Right lobe of liver (tissue), 6 donors: ENCODE data around the gene RAB41. TPM values are rescaled to one million over a fixed set of nuclear protein-coding genes. Genes with fewer than 3 reads are reported as not detected.

Experiments used
- ATAC-seq, 4 donors: fragments of 200-7000 bp; cut with Tn5 transposase; one replicate each; pipeline ENCODE4 v1.9.1; 2020; ENCODE audit warnings: mild to moderate bottlenecking in 4 of 4, moderate library complexity in 4 of 4
- DNase-seq, 3 donors: peaks; one replicate each; pipeline ENCODE4 v3.0.0-alpha.2; 2020
- H3K27ac ChIP-seq, 3 donors: fragments of 200-600 bp; one replicate each; pipeline ENCODE4 v1.8.0; 2022
- H3K27me3 ChIP-seq, 2 donors: fragments of 200-600 bp; one replicate each; pipeline ENCODE4 v1.8.0; 2022
- H3K36me3 ChIP-seq, 4 donors: fragments of 200-600 bp; sonication (generic) in 1 of 4; one replicate each; pipeline versions ENCODE4 v1.5.1 to v1.8.0; 2017 to 2022; ENCODE audit warnings: control low read depth in 1 of 4
- H3K4me1 ChIP-seq, 4 donors: fragments of 200-600 bp; sonication (generic) in 1 of 4; one replicate each; pipeline versions ENCODE4 v1.5.1 to v1.8.0; 2017 to 2022; ENCODE audit warnings: control low read depth in 1 of 4
- H3K4me3 ChIP-seq, 3 donors: fragments of 200-600 bp; one replicate each; pipeline ENCODE4 v1.8.0; 2022
- H3K9me3 ChIP-seq, 4 donors: fragments of 200-600 bp; sonication (generic) in 1 of 4; one replicate each; pipeline versions ENCODE4 v1.5.1 to v1.8.0; 2017 to 2022; ENCODE audit warnings: control low read depth in 1 of 4
- POLR2A ChIP-seq: fragments of 450-650 bp; IDR thresholded peaks from one replicate; pipeline ENCODE4 v1.6.1; 2017; ENCODE audit warnings: antibody characterized with exemption, mild to moderate bottlenecking
- WGBS: methylation state at CpG from one replicate; pipeline ENCODE4 v1.1.6; 2018; ENCODE audit warnings: low coverage, low lambda C conversion rate; ENCODE audit not compliant: insufficient coverage; ENCODE audit errors: missing lambda C conversion rate; 5-methylcytosine and 5-hydroxymethylcytosine counted together
- intact Hi-C, 2 donors: fragments of 100-400 bp; cut with DNase I; formaldehyde crosslinking; loops; one replicate each; pipeline versions ENCODE4 v1.11.2 to v1.14.1; 2022
- total RNA-seq, 6 experiments: library from RNA; depleted of rRNA in 2 of 6; stranded (reverse); fragments of >200 nt in 2 of 6; fragmentation: NEBNext Ultra II Directional in 3 of 6; extraction: Animal tissue kit (Norgen Biotek cat#: 25700) in 3 of 6; gene quantifications; one replicate each; pipeline versions ENCODE4 v1.1.0 to v1.2.4, GENCODE V29; 2016 to 2023
- TF ChIP-seq, protein P1 (sequence below), 4 donors: fragments of 200-600 bp in 3 of 4; fragments of 450-650 bp in 1 of 4; IDR thresholded peaks; one replicate each; pipeline versions ENCODE4 v1.5.1 to v1.8.0; 2016 to 2022; ENCODE audit warnings: antibody characterized with exemption in 4 of 4, mild to moderate bottlenecking in 2 of 4
- donor health status: DM: no; HTN: yes; CAD: no.
- donor health status: DM: no; HTN: no; CAD: no.
- donor health status: DM: no; HTN: no; CAD: no.
- donor health status: DM: no; HTN: yes; CAD: no.
- donor health status: DM: no; HTN: yes; CAD: no.

The RAB41 gene
- total RNA-seq, 6 experiments from 2014 or later, result not detected

DNA sequence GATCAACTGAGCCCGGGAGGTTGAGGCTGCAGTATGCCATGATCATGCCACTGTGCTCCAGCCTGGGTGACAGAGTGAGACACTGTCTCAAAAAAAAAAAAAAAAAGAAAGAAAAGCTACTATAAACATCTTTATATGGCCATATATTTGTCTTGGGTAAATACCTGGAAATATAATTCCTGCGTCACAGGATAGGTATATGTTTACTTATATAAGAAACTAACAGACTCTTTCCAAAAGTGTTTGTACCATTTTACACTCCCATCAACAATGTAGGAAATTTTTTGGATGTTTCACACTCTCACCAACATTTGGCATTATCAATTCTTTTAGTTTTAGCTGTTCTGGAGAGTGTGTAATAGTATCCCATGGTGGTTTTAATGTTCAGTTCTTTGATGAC lies 34.7 kb upstream of the RAB41 start:
- no peaks in the 10 kb centered on the region for H3K9me3 ChIP-seq
- TF ChIP-seq, protein P1, sequence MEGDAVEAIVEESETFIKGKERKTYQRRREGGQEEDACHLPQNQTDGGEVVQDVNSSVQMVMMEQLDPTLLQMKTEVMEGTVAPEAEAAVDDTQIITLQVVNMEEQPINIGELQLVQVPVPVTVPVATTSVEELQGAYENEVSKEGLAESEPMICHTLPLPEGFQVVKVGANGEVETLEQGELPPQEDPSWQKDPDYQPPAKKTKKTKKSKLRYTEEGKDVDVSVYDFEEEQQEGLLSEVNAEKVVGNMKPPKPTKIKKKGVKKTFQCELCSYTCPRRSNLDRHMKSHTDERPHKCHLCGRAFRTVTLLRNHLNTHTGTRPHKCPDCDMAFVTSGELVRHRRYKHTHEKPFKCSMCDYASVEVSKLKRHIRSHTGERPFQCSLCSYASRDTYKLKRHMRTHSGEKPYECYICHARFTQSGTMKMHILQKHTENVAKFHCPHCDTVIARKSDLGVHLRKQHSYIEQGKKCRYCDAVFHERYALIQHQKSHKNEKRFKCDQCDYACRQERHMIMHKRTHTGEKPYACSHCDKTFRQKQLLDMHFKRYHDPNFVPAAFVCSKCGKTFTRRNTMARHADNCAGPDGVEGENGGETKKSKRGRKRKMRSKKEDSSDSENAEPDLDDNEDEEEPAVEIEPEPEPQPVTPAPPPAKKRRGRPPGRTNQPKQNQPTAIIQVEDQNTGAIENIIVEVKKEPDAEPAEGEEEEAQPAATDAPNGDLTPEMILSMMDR (IDR thresholded peaks at IDR 0.05), result no peak
- TF ChIP-seq POLR2A, result no peak
- 66% methylated on average over 2 of the region's 2 CpGs for WGBS
- ATAC-seq, result no peak
- no peaks in the 10 kb centered on the region for H3K4me1 ChIP-seq
- intact Hi-C loops, result no loop called here
- H3K27ac ChIP-seq, result no peak overlapping the region
- H3K36me3 ChIP-seq, result no peaks in the 10 kb centered on the region
- DNase-seq, result no peak
- no peak overlapping the region for H3K4me3 ChIP-seq
- no peaks in the 10 kb centered on the region for H3K27me3 ChIP-seq

DNA sequence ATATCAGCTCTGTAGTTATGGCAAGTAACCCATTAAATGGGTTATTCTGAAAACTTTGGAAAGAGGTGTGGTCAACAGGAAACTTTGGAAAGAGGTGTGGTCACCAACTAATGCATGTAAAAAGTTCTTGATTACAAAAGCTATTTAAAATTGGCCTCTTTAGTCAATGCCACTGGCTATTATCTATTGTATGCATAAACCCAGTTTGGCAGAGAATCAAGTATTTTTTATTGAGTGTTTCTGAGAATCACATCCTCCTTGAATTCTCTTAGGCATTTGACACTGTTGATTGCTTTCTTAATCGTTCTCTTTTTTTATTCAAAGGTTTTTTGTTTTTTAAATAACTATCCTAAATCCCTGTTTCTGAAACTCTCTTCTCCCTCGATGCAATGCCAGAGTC lies 29.5 kb upstream of the RAB41 start:
- Histone ChIP-seq H3K4me3 (no peak overlapping the region), H3K27me3 (no peaks in the 10 kb centered on the region), H3K27ac (no peak overlapping the region), H3K36me3 (no peaks in the 10 kb centered on the region), H3K9me3 (no peaks in the 10 kb centered on the region), H3K4me1 (no peaks in the 10 kb centered on the region)
- no peak for ATAC-seq
- intact Hi-C loops, result no loop called here
- WGBS, result 45% methylated on average over 2 of the region's 2 CpGs
- DNase-seq, result no peak
- TF ChIP-seq, protein P1 (IDR thresholded peaks at IDR 0.05), result no peak
- TF ChIP-seq POLR2A, result no peak

DNA sequence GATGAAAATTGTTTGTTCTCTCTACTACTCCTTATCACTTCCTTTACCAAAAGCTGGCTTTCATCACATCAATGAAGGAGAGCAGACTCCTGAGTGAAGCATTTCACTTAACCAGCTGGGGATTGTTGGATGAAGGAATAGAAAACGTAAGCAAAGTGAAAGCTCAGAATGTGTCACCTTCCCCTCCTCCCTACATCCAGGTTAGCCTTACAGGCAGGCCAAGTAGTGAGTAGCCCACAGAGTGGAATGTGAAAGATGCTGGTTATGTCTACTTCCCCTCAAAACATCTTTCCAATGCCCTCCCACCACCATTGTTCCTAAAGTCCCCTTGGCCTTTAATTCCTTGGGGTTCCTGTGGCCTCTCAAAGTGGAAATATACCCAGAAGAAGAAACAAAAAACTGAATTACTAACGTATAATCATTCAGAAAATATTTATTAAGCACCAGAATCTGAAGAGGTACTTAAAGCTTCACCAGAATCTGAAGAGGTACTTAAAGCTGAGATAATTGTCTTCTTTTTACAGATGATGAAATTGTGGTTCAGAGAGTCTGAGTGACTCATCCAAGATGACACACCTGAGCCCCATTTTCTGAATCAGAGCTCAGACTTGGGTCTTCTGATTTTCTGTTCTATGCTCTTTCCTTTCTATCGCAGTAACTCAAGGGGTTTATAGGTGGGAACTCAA lies 28.5 kb upstream of the RAB41 start:
- H3K4me3 ChIP-seq, result no peak overlapping the region
- H3K27ac ChIP-seq, result no peak overlapping the region
- ATAC-seq (no peak), DNase-seq (no peak)
- intact Hi-C loops, result no loop called here
- WGBS, result 49% methylated on average over 3 of the region's 3 CpGs
- H3K4me1 ChIP-seq, result no peaks in the 10 kb centered on the region
- TF ChIP-seq, protein P1 (IDR thresholded peaks at IDR 0.05), result no peak
- no peak for TF ChIP-seq POLR2A
- H3K27me3 ChIP-seq, result no peaks in the 10 kb centered on the region
- no peaks in the 10 kb centered on the region for H3K9me3 ChIP-seq
- H3K36me3 ChIP-seq, result no peaks in the 10 kb centered on the region

DNA sequence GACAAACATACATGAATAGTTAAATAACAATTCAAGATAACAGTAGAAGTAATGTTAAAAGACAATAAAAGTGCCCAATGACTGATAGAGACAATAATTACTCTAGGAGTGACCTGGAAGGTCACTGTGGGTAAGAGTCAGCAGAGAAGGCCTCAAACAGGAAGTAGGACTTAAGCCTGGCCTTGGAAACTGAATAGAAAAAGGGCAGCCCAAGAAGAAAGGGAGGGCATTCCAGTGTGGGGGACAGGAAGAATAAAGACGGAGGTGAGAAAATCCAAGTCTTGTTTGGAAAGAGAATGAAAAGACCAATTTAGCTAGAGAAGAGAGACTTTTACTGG lies 27.9 kb upstream of the RAB41 start:
- ATAC-seq (no peak), DNase-seq (no peak)
- H3K4me1 ChIP-seq, result no peaks in the 10 kb centered on the region
- TF ChIP-seq POLR2A, result no peak
- TF ChIP-seq, protein P1 (IDR thresholded peaks at IDR 0.05), result no peak
- H3K36me3 ChIP-seq, result no peaks in the 10 kb centered on the region
- 63% methylated on average over 1 of the region's 1 CpG for WGBS
- H3K27me3 ChIP-seq, result no peaks in the 10 kb centered on the region
- no peak overlapping the region for H3K4me3 ChIP-seq
- H3K27ac ChIP-seq, result no peak overlapping the region
- intact Hi-C loops, result no loop called here
- no peaks in the 10 kb centered on the region for H3K9me3 ChIP-seq

DNA sequence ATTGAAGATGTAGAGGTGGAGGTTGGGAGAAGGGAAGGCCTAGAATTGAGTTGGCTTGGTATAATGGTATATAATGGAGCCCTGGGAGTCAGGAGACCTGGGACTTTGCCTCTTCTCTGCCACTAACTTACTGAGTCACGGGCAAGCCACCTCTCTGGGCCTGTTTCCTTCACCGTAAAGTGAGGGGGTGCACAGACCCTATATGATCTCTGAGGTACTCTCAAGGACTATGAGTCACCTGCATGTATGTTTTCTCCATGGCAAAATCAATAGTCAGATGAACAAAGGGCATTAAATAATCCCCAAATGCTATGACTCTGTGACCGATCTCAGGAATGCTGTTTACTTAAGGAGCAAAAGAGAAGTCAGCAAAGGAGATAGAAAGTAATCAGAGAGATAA lies 27.1 kb upstream of the RAB41 start:
- intact Hi-C loops, result no loop called here
- H3K9me3 ChIP-seq, result no peaks in the 10 kb centered on the region
- no peak for TF ChIP-seq POLR2A
- TF ChIP-seq, protein P1 (IDR thresholded peaks at IDR 0.05), result no peak

More for the DNA sequence above, 27.1 kb upstream of the RAB41 start:
- Histone ChIP-seq H3K27ac (no peak overlapping the region), H3K4me1 (no peaks in the 10 kb centered on the region), H3K27me3 (no peaks in the 10 kb centered on the region), H3K4me3 (no peak overlapping the region), H3K36me3 (no peaks in the 10 kb centered on the region)
- DNase-seq (no peak), ATAC-seq (no peak)
- WGBS, result 79% methylated on average over 2 of the region's 3 CpGs
